MV-4-11 (cell line): ENCODE results near the gene NALF2.

Experiments
- DNase-seq: peaks from one replicate; lab custom pipeline; 2025; lab: John Stamatoyannopoulos, UW

Gene NALF2

GRCh38 chrX:69503782-69504625 lies at the start of gene NALF2:
Gene NALF2, plus strand, starts transcription at chrX:69504326. Its CDS starts 957 bp downstream, at chrX:69505283.
- DNase-seq: no peak

GRCh38 chrX:69457756-69458155 lies 46.4 kb upstream of the NALF2 start:
- no peak for DNase-seq

GRCh38 chrX:69466546-69466945 lies 37.6 kb upstream of the NALF2 start:
- no peak for DNase-seq

GRCh38 chrX:69469975-69470374 lies 34.2 kb upstream of the NALF2 start:
- DNase-seq: no peak

- no peak for DNase-seq
These were observed 14.5 kb upstream of the NALF2 start for GRCh38 chrX:69489625-69490024.

- DNase-seq: no peak
These were observed 10.9 kb upstream of the NALF2 start for GRCh38 chrX:69493193-69493592.

- DNase-seq: no peak
These were observed 10.4 kb upstream of the NALF2 start for GRCh38 chrX:69493766-69494165.

- no peak for DNase-seq
These were observed 7.9 kb upstream of the NALF2 start for GRCh38 chrX:69496183-69496582.

- DNase-seq: no peak
These were observed 2.7 kb upstream of the NALF2 start for GRCh38 chrX:69501429-69501828.

- DNase-seq: no peak
These were observed 821 bp upstream of the NALF2 start for GRCh38 chrX:69503228-69503781.

GRCh38 chrX:69504626-69505612 lies 793 bp downstream of the NALF2 start:
- DNase-seq: no peak

- no peak for DNase-seq
These were observed 1.9 kb downstream of the NALF2 start for GRCh38 chrX:69505772-69506616.

GRCh38 chrX:69506617-69507499 lies 2.7 kb downstream of the NALF2 start:
- DNase-seq: no peak

- no peak for DNase-seq
These were observed 3.3 kb downstream of the NALF2 start for GRCh38 chrX:69507500-69507789.

GRCh38 chrX:69508610-69509009 lies 4.5 kb downstream of the NALF2 start:
- no peak for DNase-seq

- no peak for DNase-seq
These were observed 6.1 kb downstream of the NALF2 start for GRCh38 chrX:69510137-69510715.

GRCh38 chrX:69510914-69511513 lies 6.9 kb downstream of the NALF2 start:
- no peak for DNase-seq

- DNase-seq: no peak
These were observed 17.9 kb downstream of the NALF2 start for GRCh38 chrX:69522052-69522451.

GRCh38 chrX:69523314-69523713 lies 19.2 kb downstream of the NALF2 start:
- no peak for DNase-seq

GRCh38 chrX:69524781-69525363 lies 20.7 kb downstream of the NALF2 start:
- no peak for DNase-seq
